Measurements from ENCODE around the gene GBP6. TPM values are rescaled to one million over a fixed set of nuclear protein-coding genes. Genes with fewer than 3 reads are reported as not detected.

Gene GBP6
- total RNA-seq, 1 experiment from 2014 or later = not detected

DNA sequence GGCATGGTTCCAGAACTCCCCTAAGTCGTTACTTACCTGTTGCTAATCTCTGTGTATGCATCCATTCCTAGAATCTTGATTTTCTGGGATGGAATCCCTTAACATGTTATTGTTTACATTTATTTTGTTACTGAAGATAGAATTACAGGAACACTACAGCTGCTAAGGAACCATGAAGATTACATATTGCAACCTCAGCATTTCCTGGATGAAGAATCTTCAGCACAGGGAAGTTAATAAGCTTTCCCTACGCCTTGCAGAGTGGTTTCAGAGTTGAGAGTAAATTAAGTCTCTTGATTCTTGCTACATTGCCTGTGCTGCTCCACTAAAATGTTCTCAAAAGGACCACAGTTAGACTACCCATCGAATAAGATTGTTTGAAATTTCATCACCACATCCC lies 31.4 kb upstream of the GBP6 start:
- Histone ChIP-seq H3K27ac (ENCODE audit: low read depth, low read length, poor library complexity, severe bottlenecking) (no peak overlapping the region), H3K9me3 (ENCODE audit: low read depth, low read length, poor library complexity, severe bottlenecking) (no peaks in the 10 kb centered on the region), H3K36me3 (ENCODE audit: insufficient read depth, low read length, poor library complexity, severe bottlenecking) (no peaks in the 10 kb centered on the region), H3K4me1 (ENCODE audit: insufficient read depth, low read length, poor library complexity, severe bottlenecking) (no peaks in the 10 kb centered on the region), H3K27me3 (replicated peaks; ENCODE audit: insufficient read depth, low read depth, low read length, poor library complexity) (no peaks in the 10 kb centered on the region), H3K4me3 (ENCODE audit: low read depth, low read length, poor library complexity, severe bottlenecking) (no peak overlapping the region)
- no TSS peak for BruUV-seq (replicated peaks)
- intact Hi-C loops (cut with micrococcal nuclease; ENCODE audit: unreplicated experiment) = no loop called here
- CTCF ChIA-PET = no interaction called here
- TF ChIP-seq EZH2 (IDR thresholded peaks at IDR 0.05; ENCODE audit: borderline replicate concordance, low read depth, low read length, poor library complexity, severe bottlenecking) = no peak
- TF ChIP-seq, protein P1, sequence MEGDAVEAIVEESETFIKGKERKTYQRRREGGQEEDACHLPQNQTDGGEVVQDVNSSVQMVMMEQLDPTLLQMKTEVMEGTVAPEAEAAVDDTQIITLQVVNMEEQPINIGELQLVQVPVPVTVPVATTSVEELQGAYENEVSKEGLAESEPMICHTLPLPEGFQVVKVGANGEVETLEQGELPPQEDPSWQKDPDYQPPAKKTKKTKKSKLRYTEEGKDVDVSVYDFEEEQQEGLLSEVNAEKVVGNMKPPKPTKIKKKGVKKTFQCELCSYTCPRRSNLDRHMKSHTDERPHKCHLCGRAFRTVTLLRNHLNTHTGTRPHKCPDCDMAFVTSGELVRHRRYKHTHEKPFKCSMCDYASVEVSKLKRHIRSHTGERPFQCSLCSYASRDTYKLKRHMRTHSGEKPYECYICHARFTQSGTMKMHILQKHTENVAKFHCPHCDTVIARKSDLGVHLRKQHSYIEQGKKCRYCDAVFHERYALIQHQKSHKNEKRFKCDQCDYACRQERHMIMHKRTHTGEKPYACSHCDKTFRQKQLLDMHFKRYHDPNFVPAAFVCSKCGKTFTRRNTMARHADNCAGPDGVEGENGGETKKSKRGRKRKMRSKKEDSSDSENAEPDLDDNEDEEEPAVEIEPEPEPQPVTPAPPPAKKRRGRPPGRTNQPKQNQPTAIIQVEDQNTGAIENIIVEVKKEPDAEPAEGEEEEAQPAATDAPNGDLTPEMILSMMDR (conservative IDR thresholded peaks at IDR 0.05; ENCODE audit: low read depth, low read length) = no peak
- POLR2A ChIA-PET (ENCODE audit: low non-redundant PET) = no interaction called here
- DNase-seq (ENCODE audit: low spot score) = peak; percentile 16

DNA sequence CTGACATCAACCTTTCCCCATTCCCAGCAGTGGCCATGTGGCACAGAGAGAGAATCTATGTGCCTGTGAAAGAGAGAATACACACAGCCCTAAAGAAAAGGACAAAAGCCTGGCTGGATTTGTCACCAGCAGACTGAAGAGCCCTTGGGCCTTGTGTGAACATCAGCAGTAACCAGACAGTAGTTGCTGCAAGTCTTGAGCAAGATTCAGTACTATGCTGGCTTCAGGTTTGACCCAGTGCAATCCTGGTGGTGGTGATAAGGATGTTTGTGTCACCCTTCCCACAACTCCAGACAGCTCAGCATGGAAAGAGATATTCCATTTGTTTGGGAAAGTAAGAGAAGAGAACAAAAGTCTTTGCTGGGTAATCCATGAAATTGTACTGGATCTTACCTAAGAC lies 28.4 kb upstream of the GBP6 start:
- no TSS peak for BruUV-seq (replicated peaks)
- no peaks in the 10 kb centered on the region for H3K9me3 ChIP-seq (ENCODE audit: low read depth, low read length, poor library complexity, severe bottlenecking)
- no peak for DNase-seq (ENCODE audit: low spot score)
- no peak for TF ChIP-seq EZH2 (IDR thresholded peaks at IDR 0.05; ENCODE audit: borderline replicate concordance, low read depth, low read length, poor library complexity, severe bottlenecking)
- TF ChIP-seq, protein P1 (conservative IDR thresholded peaks at IDR 0.05; ENCODE audit: low read depth, low read length) = no peak
- H3K27ac ChIP-seq (ENCODE audit: low read depth, low read length, poor library complexity, severe bottlenecking) = no peak overlapping the region
- intact Hi-C loops (cut with micrococcal nuclease; ENCODE audit: unreplicated experiment) = no loop called here
- CTCF ChIA-PET = no interaction called here
- no peaks in the 10 kb centered on the region for H3K36me3 ChIP-seq (ENCODE audit: insufficient read depth, low read length, poor library complexity, severe bottlenecking)
- H3K4me1 ChIP-seq (ENCODE audit: insufficient read depth, low read length, poor library complexity, severe bottlenecking) = no peaks in the 10 kb centered on the region
- no peak overlapping the region for H3K4me3 ChIP-seq (ENCODE audit: low read depth, low read length, poor library complexity, severe bottlenecking)
- H3K27me3 ChIP-seq (replicated peaks; ENCODE audit: insufficient read depth, low read depth, low read length, poor library complexity) = no peaks in the 10 kb centered on the region
- POLR2A ChIA-PET (ENCODE audit: low non-redundant PET) = no interaction called here

DNA sequence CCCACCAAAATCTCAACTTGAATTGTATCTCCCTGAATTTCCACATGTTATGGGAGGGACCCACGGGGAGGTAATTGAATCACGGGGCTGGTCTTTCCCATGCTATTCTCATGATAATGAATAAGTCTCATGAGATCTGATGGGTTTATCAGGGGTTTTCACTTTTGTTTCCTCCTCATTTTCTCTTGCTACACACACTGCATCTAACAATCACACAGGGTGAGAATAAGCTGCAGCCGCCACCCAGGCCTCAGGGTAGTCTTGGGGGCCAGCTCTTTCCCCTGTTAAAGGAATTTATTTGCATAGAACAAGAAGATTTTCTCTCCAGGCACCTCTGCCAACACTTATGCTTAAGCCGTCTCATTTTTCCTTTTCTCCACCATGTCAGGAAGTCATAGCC lies 26.0 kb upstream of the GBP6 start:
- TF ChIP-seq EZH2 (IDR thresholded peaks at IDR 0.05; ENCODE audit: borderline replicate concordance, low read depth, low read length, poor library complexity, severe bottlenecking) = no peak
- TF ChIP-seq, protein P1 (conservative IDR thresholded peaks at IDR 0.05; ENCODE audit: low read depth, low read length) = no peak
- BruUV-seq (replicated peaks) = no TSS peak
- no peaks in the 10 kb centered on the region for H3K4me1 ChIP-seq (ENCODE audit: insufficient read depth, low read length, poor library complexity, severe bottlenecking)
- no peaks in the 10 kb centered on the region for H3K27me3 ChIP-seq (replicated peaks; ENCODE audit: insufficient read depth, low read depth, low read length, poor library complexity)
- no peak for DNase-seq (ENCODE audit: low spot score)
- ChIA-PET POLR2A (ENCODE audit: low non-redundant PET) (no interaction called here), CTCF (no interaction called here)
- no peaks in the 10 kb centered on the region for H3K36me3 ChIP-seq (ENCODE audit: insufficient read depth, low read length, poor library complexity, severe bottlenecking)
- no peak overlapping the region for H3K4me3 ChIP-seq (ENCODE audit: low read depth, low read length, poor library complexity, severe bottlenecking)
- intact Hi-C loops (cut with micrococcal nuclease; ENCODE audit: unreplicated experiment) = no loop called here
- no peaks in the 10 kb centered on the region for H3K9me3 ChIP-seq (ENCODE audit: low read depth, low read length, poor library complexity, severe bottlenecking)
- H3K27ac ChIP-seq (ENCODE audit: low read depth, low read length, poor library complexity, severe bottlenecking) = no peak overlapping the region

Measured in A673 (cell line).